Kidney (tissue), 14 donors: ENCODE data around the gene TOE1. TPM values are rescaled to one million over a fixed set of nuclear protein-coding genes. Genes with fewer than 3 reads are reported as not detected.
"Not testable (repeated sequence)": the region's sequence is repeated elsewhere in the genome, so short reads cannot be mapped to it uniquely, and the experiment has no call there.

Experiments used
- DNase-seq, 5 donors: peaks; one replicate each; pipeline ENCODE4 v3.0.0-alpha.2; 2013 to 2020
- FAIRE-seq: peaks from 2 replicates; lab custom pipeline; 2012; peaks lifted over from hg19 to GRCh38; lab: Jason Lieb, UNC
- H3K27ac ChIP-seq, 2 donors: one replicate each; pipeline ENCODE4 v1.7.0; 2013; ENCODE audit warnings: low read depth in 2 of 2, low read length in 2 of 2, inconsistent platforms in 1 of 2
- H3K27me3 ChIP-seq: one replicate; pipeline ENCODE4 v1.7.1; 2013; ENCODE audit warnings: low read length, inconsistent platforms; ENCODE audit not compliant: control insufficient read depth, insufficient read depth
- H3K36me3 ChIP-seq, 3 donors: one replicate each; pipeline versions ENCODE4 v1.7.0 to v1.7.1; 2013; ENCODE audit warnings: low read length in 3 of 3, control low read depth in 1 of 3, inconsistent platforms in 1 of 3; ENCODE audit not compliant: insufficient read depth in 3 of 3, control insufficient read depth in 2 of 3
- H3K4me1 ChIP-seq, 3 donors: one replicate each; pipeline versions ENCODE4 v1.7.0 to v1.7.1; 2013; ENCODE audit warnings: low read length in 3 of 3, inconsistent platforms in 1 of 3, low read depth in 1 of 3; ENCODE audit not compliant: control insufficient read depth in 2 of 3, insufficient read depth in 2 of 3
- H3K4me3 ChIP-seq, 3 donors: one replicate each; pipeline versions ENCODE4 v1.7.0 to v1.8.1; 2013; ENCODE audit warnings: low read length in 3 of 3, control low read depth in 1 of 3, inconsistent platforms in 1 of 3
- H3K9ac ChIP-seq, 3 donors: one replicate each; pipeline versions ENCODE4 v1.7.0 to v1.7.1; 2013; ENCODE audit warnings: low read length in 3 of 3, control low read depth in 1 of 3, inconsistent platforms in 1 of 3
- H3K9me3 ChIP-seq, 3 donors: one replicate each; pipeline versions ENCODE4 v1.7.0 to v1.7.1; 2013; ENCODE audit warnings: low read length in 3 of 3, control low read depth in 1 of 3, inconsistent platforms in 1 of 3; ENCODE audit not compliant: control insufficient read depth in 2 of 3, insufficient read depth in 1 of 3
- intact Hi-C: fragments of 100-400 bp; cut with DNase I; formaldehyde crosslinking; loops from one replicate; pipeline ENCODE4 v1.11.1; 2022
- polyA plus RNA-seq: library from polyadenylated mRNA; stranded (reverse); fragments of 350-450 nt; fragmentation: Illumina TruSeq; extraction: RNeasy Lipid Tissue Mini Kit (QIAGEN cat#74804); gene quantifications from one replicate; pipeline ENCODE4 v1.2.3, GENCODE V29; 2014; ENCODE audit warnings: low read depth, low replicate concordance; ENCODE audit not compliant: insufficient read depth
- total RNA-seq: library from RNA; stranded (reverse); fragmentation: NEBNext Ultra II Directional; extraction: Animal tissue kit (Norgen Biotek cat#: 25700); gene quantifications from one replicate; pipeline ENCODE4 v1.2.1, GENCODE V29; 2021
- TF ChIP-seq, protein P1 (sequence below): IDR thresholded peaks from 3 replicates; pipeline ENCODE4 v1.5.1; 2012; ENCODE audit warnings: mild to moderate bottlenecking, moderate library complexity, borderline replicate concordance; ENCODE audit not compliant: insufficient read depth; ENCODE audit errors: extremely low read depth
- donor health status: control.
- donor health status: control.
- donor health status: control.
- donor health status: control.
- donor health status: control.
- donor health status: DM: yes; HTN: yes; CAD: no.
- donor health status: Normal renal cell carcinoma (clear cell type).

The TOE1 gene
- total and polyA plus RNA-seq, 2 donors from 2014 or later = 7.3 to 10.4 TPM

DNA sequence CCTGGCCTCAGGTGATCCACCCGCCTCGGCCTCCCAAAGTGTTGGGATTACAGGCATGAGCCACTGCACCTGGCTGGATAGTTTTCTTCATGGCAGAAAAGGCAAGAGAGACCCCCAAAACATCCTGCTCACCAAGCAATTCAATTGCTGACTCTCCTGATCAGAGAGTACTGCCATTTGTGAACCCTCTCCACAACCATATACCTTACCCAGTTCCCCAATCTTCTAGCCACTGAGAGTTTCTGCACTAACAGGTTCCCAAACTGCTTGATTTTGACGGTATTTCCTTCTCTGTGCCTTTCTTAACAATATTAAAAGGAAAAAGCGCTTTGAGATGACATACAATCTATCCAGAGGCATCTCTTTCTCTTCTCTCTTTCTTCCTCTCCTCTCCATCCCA, 40.2 kb downstream of the TOE1 start:
- intact Hi-C loops = no loop called here
- Histone ChIP-seq H3K9ac (no peak overlapping the region), H3K36me3 (no peaks in the 10 kb centered on the region), H3K9me3 (no peaks in the 10 kb centered on the region), H3K27ac (no peak overlapping the region), H3K4me1 (no peaks in the 10 kb centered on the region), H3K4me3 (no peak overlapping the region), H3K27me3 (no peaks in the 10 kb centered on the region)
- FAIRE-seq (no peak), DNase-seq (no peak)
- TF ChIP-seq, protein P1, sequence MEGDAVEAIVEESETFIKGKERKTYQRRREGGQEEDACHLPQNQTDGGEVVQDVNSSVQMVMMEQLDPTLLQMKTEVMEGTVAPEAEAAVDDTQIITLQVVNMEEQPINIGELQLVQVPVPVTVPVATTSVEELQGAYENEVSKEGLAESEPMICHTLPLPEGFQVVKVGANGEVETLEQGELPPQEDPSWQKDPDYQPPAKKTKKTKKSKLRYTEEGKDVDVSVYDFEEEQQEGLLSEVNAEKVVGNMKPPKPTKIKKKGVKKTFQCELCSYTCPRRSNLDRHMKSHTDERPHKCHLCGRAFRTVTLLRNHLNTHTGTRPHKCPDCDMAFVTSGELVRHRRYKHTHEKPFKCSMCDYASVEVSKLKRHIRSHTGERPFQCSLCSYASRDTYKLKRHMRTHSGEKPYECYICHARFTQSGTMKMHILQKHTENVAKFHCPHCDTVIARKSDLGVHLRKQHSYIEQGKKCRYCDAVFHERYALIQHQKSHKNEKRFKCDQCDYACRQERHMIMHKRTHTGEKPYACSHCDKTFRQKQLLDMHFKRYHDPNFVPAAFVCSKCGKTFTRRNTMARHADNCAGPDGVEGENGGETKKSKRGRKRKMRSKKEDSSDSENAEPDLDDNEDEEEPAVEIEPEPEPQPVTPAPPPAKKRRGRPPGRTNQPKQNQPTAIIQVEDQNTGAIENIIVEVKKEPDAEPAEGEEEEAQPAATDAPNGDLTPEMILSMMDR = no peak

DNA sequence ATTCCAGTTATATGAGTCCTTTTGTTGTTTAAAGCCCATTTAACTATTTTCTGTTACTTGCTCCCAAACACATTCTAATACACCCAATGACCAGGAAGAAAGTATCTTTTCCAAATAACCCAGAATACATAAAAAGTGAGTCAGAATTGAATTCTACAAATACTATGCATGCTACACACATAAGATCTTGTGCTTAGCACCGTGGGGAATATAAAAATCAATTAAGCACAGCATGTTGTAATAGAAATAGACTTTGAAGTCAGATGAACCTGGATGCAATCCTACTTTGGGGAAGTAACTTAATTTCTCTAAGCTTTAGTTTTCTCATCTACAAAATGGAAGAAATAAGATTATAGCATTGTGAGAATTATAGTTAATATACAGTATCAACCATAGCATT, 40.8 kb downstream of the TOE1 start:
- no peak overlapping the region for H3K27ac ChIP-seq
- H3K4me1 ChIP-seq = no peaks in the 10 kb centered on the region
- TF ChIP-seq, protein P1 = no peak
- H3K9ac ChIP-seq = no peak overlapping the region
- no peaks in the 10 kb centered on the region for H3K27me3 ChIP-seq
- intact Hi-C loops = no loop called here
- no peak for DNase-seq
- H3K9me3 ChIP-seq = no peaks in the 10 kb centered on the region
- FAIRE-seq = no peak
- H3K36me3 ChIP-seq = no peaks in the 10 kb centered on the region
- no peak overlapping the region for H3K4me3 ChIP-seq

DNA sequence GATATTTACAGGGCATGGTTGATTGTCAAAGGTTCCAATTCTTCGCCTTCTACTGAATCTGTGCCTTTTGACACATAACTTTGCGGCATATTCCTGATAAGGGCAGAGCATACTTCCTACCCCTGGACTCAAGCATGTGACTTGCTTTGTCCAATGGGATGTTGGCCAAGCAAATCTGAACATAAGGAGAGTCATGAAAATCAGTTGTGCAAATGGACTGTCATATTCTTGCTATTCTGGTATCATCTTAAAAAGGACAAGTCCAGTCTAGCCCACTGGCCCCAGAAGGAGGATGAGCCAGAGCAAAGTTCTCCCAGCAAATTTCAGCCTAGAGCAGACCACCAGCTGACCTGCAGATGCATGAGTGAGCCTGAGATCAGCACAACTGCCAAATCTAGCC, 41.3 kb downstream of the TOE1 start:
- no peak overlapping the region for H3K9ac ChIP-seq
- no peaks in the 10 kb centered on the region for H3K36me3 ChIP-seq
- TF ChIP-seq, protein P1 = no peak
- H3K4me1 ChIP-seq = no peaks in the 10 kb centered on the region
- H3K27me3 ChIP-seq = no peaks in the 10 kb centered on the region
- H3K27ac ChIP-seq = no peak overlapping the region
- no peak overlapping the region for H3K4me3 ChIP-seq
- no peak for FAIRE-seq
- H3K9me3 ChIP-seq = no peaks in the 10 kb centered on the region
- DNase-seq = no peak
- intact Hi-C loops = no loop called here

DNA sequence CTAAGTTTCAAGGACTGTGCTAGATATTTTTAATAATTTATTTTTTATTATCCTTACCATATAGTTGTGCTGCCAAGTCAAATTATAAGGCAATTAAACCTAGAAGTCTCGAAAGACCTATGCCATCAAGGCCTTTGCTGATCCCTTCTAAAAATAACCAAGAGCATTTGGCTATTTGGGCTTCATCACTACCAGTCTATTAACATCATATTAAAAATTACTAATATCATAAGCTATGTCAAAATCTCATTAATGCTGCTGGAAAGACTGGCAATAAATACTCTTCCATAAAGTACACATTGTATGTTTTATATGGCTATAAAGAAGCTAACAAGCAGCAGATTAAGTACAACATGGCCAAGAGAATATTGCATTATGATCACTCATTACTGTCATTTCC, 43.2 kb downstream of the TOE1 start:
- TF ChIP-seq, protein P1 = no peak
- intact Hi-C loops = no loop called here
- DNase-seq (no peak), FAIRE-seq (no peak)
- H3K9me3 ChIP-seq = no peaks in the 10 kb centered on the region
- H3K27ac ChIP-seq = no peak overlapping the region
- H3K4me1 ChIP-seq = no peaks in the 10 kb centered on the region
- H3K4me3 ChIP-seq = no peak overlapping the region
- H3K27me3 ChIP-seq = no peaks in the 10 kb centered on the region
- H3K36me3 ChIP-seq = no peaks in the 10 kb centered on the region
- no peak overlapping the region for H3K9ac ChIP-seq

DNA sequence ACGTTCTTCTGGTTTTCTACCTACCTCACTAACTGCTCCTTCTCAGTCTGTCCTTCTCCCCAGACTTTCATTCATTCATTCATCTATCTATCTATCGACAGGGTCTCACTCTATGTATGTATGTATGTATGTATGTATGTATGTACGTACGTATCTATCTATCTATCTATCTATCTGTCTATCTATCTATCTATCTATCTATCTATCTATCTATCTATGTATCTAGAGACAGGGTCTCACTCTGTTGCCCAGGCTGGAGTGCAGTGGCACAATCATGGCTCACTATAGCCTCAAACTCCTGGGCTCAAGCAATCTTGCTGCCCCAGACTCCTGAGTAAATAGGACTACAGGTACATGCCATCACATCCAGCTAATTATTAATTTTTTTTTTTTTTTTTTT, 44.2 kb downstream of the TOE1 start:
- intact Hi-C loops, FAIRE-seq, H3K27me3 ChIP-seq, H3K36me3 ChIP-seq, H3K27ac ChIP-seq, H3K4me3 ChIP-seq, H3K4me1 ChIP-seq, H3K9me3 ChIP-seq, DNase-seq, H3K9ac ChIP-seq: not testable (repeated sequence)
